ENCODE measurements around the gene STKLD1. TPM values are rescaled to one million over a fixed set of nuclear protein-coding genes. Genes with fewer than 3 reads are reported as not detected.

Gene STKLD1
- total and polyA plus RNA-seq, 9 of the 15 experiments (the other 6 are each of a cell fraction or from before 2014, with no cell fraction given): 0.10 to 0.65 (median 0.33) TPM; not detected in 2

DNA sequence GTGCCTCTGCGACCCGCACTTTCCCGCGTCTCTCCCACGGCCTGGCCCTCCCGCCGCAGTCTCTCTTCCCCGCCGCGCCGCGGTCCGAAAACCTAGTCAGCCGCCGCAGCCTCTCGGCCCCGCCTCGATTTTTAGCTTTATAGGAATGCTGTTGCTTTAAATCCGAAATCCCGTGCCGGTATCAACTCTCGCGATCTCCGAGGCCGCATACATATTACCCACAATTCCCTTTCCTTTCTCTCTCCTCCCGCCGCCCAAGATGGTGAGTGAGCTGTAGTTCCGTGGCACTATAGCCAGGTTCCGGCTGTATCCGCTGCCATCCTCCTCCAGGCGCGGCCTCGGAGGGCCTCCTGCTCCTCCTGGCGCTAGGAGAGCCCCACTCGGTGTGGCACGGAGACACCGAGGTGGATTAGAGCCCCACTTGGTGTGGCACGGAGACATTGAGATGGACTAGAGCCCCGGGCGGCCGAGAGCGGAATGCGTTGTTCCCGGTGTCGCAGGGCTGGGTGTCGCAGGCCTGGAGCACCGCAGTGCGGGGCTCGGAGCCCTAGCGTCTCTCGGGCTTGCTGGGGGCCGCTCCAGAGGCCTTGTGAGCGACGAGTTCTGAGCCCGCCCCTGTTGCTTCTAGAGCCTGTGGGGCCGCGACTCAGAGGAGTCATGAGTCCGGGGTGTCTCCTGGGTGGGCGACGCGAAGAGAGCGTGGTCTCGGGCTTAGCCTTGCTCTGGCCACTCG lies 28.0 kb upstream of the STKLD1 start, which contains the start of the genes MED22 and RPL7A (continued):
- no peak for TF ChIP-seq ZNF655 (CRISPR knock-in tag; IDR thresholded peaks at IDR 0.05)
- no peak for TF ChIP-seq CREBBP (IDR thresholded peaks at IDR 0.05; ENCODE audit: low read depth, low read length)
- TF ChIP-seq CREB3L1 (IDR thresholded peaks at IDR 0.05; ENCODE audit: borderline replicate concordance, low read depth): peak; percentile 92
- 0 out of 2 replicates have a peak, but pooled peaks have one; percentile 27 for TF ChIP-seq EGR1 (conservative IDR thresholded peaks at IDR 0.05)
- TF ChIP-seq COPS2 (conservative IDR thresholded peaks at IDR 0.05): no peak
- peak; percentile 100 for TF ChIP-seq TAF7 (tag; IDR thresholded peaks at IDR 0.05)
- TF ChIP-seq, protein P1, sequence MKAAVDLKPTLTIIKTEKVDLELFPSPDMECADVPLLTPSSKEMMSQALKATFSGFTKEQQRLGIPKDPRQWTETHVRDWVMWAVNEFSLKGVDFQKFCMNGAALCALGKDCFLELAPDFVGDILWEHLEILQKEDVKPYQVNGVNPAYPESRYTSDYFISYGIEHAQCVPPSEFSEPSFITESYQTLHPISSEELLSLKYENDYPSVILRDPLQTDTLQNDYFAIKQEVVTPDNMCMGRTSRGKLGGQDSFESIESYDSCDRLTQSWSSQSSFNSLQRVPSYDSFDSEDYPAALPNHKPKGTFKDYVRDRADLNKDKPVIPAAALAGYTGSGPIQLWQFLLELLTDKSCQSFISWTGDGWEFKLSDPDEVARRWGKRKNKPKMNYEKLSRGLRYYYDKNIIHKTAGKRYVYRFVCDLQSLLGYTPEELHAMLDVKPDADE (conservative IDR thresholded peaks at IDR 0.05; ENCODE audit: control insufficient read depth, low read depth, low read length): 0 out of 2 replicates have a peak, but pooled peaks have one; percentile 38
- TF ChIP-seq ARID3B (CRISPR knock-in tag; IDR thresholded peaks at IDR 0.05; ENCODE audit: borderline replicate concordance): no peak
- TF ChIP-seq STAT5A (IDR thresholded peaks at IDR 0.05; ENCODE audit: borderline replicate concordance, low read length): no peak; the same call in 1 of the 2 replicates
- TF ChIP-seq MCM2 (IDR thresholded peaks at IDR 0.05; ENCODE audit: low read depth): no peak
- no peak for TF ChIP-seq PHB (CRISPR knock-in tag; IDR thresholded peaks at IDR 0.05)
- no peak for TF ChIP-seq ZNF586 (CRISPR knock-in tag; conservative IDR thresholded peaks at IDR 0.05)
- TF ChIP-seq ARID2 (IDR thresholded peaks at IDR 0.05): no peak
- TF ChIP-seq ZNF57 (CRISPR knock-in tag; IDR thresholded peaks at IDR 0.05): no peak
- TF ChIP-seq, protein P2, sequence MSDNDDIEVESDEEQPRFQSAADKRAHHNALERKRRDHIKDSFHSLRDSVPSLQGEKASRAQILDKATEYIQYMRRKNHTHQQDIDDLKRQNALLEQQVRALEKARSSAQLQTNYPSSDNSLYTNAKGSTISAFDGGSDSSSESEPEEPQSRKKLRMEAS (CRISPR knock-in tag; IDR thresholded peaks at IDR 0.05): peak; percentile 76
- TF ChIP-seq, protein P3, sequence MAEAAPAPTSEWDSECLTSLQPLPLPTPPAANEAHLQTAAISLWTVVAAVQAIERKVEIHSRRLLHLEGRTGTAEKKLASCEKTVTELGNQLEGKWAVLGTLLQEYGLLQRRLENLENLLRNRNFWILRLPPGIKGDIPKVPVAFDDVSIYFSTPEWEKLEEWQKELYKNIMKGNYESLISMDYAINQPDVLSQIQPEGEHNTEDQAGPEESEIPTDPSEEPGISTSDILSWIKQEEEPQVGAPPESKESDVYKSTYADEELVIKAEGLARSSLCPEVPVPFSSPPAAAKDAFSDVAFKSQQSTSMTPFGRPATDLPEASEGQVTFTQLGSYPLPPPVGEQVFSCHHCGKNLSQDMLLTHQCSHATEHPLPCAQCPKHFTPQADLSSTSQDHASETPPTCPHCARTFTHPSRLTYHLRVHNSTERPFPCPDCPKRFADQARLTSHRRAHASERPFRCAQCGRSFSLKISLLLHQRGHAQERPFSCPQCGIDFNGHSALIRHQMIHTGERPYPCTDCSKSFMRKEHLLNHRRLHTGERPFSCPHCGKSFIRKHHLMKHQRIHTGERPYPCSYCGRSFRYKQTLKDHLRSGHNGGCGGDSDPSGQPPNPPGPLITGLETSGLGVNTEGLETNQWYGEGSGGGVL (CRISPR knock-in tag; IDR thresholded peaks at IDR 0.05): no peak
- TF ChIP-seq CBX5 (IDR thresholded peaks at IDR 0.05; ENCODE audit: borderline replicate concordance, low read depth): no peak
- TF ChIP-seq, protein P4, sequence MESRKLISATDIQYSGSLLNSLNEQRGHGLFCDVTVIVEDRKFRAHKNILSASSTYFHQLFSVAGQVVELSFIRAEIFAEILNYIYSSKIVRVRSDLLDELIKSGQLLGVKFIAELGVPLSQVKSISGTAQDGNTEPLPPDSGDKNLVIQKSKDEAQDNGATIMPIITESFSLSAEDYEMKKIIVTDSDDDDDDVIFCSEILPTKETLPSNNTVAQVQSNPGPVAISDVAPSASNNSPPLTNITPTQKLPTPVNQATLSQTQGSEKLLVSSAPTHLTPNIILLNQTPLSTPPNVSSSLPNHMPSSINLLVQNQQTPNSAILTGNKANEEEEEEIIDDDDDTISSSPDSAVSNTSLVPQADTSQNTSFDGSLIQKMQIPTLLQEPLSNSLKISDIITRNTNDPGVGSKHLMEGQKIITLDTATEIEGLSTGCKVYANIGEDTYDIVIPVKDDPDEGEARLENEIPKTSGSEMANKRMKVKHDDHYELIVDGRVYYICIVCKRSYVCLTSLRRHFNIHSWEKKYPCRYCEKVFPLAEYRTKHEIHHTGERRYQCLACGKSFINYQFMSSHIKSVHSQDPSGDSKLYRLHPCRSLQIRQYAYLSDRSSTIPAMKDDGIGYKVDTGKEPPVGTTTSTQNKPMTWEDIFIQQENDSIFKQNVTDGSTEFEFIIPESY (CRISPR knock-in tag; IDR thresholded peaks at IDR 0.05): no peak

All from K562 (cell line).